ENCODE measurements around the gene COLEC11. TPM values are rescaled to one million over a fixed set of nuclear protein-coding genes. Genes with fewer than 3 reads are reported as not detected.

COLEC11 gene
- total and polyA plus RNA-seq, 2 of the 13 experiments (the other 11 are each of a cell fraction or from before 2014, with no cell fraction given), result 1.5 to 3.0 TPM

DNA sequence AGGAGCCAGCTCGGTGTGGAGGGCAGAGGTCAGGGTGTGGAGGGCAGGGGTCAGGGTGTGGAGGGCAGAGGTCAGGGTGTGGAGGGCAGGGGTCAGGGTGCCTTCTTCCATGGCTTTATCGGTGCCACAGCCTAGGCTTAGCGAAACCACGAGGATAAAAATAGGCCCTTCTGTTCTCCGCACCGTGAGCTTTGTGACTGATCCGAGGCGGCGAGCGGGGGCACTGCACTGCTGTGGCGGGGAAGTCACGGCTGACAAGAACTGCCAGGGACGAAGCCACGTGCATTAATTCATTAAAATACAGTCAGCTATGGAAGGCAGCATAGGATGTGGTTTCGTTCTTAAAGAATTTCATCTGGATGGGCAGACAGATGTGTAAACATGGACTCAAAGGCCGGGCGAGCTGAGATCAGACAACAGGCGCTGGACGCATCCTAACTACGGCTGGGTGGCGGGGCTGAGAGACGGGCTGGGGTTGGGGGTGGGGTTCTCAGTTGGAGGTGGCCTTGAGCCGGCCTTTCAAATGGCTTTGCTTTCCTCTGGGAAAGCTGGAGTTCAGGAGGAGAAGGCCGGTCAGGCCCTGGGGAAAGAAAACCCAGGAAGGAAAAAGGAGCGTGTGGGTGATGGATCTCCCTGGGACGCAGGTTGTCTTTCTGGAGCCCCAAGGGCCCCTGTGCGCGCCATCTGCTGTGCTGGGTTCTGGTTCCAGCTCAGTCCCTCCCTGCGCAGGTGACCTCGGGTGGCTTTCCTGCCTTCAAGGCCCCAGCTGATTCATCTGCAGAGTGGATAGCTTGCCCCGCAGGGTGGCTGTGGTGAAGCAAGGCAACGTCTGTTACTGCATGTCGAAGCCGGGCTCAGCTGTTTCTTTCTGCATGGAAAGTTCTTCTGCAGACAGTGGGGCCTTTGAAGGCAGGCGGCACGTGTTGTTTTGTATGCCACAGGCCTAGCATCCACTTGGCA, 62.1 kb downstream of the COLEC11 start (continued):
- TF ChIP-seq, protein P1, sequence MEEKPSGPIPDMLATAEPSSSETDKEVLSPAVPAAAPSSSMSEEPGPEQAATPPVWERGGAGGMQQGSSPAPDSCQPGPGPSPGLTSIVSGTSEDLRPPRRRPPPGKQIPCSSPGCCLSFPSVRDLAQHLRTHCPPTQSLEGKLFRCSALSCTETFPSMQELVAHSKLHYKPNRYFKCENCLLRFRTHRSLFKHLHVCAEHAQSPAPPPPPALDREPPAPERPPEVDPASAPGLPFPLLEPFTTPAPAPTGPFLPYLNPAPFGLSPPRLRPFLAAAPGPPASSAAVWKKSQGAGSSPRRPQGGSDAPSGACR (CRISPR knock-in tag; IDR thresholded peaks at IDR 0.05), result peak; percentile 82
- TF ChIP-seq ELF4 (CRISPR knock-in tag; IDR thresholded peaks at IDR 0.05; ENCODE audit: borderline replicate concordance) (no peak), CBX2 (IDR thresholded peaks at IDR 0.05; ENCODE audit: low read depth, low read length) (no peak), CBX2 (CRISPR knock-in tag; IDR thresholded peaks at IDR 0.05; ENCODE audit: low read depth) (no peak), ARID2 (CRISPR knock-in tag; IDR thresholded peaks at IDR 0.05; ENCODE audit: borderline replicate concordance) (no peak; the same call in 1 of the 2 replicates), ZNF749 (CRISPR knock-in tag; IDR thresholded peaks at IDR 0.05; ENCODE audit: borderline replicate concordance) (no peak; the same call in 1 of the 2 replicates), ZNF510 (CRISPR knock-in tag; IDR thresholded peaks at IDR 0.05; ENCODE audit: low read depth) (0 out of 2 replicates have a peak, but pooled peaks have one; percentile 32), CCAR2 (optimal IDR thresholded peaks at IDR 0.05; ENCODE audit: low read depth, low read length) (no peak), CCDC6 (CRISPR knock-in tag; IDR thresholded peaks at IDR 0.05) (peak; percentile 75), ZNF350 (CRISPR knock-in tag; IDR thresholded peaks at IDR 0.05; ENCODE audit: borderline replicate concordance, low read depth) (no peak), ZMYM4 (CRISPR knock-in tag; IDR thresholded peaks at IDR 0.05) (peak; percentile 43; the same call in 1 of the 2 replicates), TSC22D2 (CRISPR knock-in tag; IDR thresholded peaks at IDR 0.05; ENCODE audit: borderline replicate concordance) (no peak), SMARCC2 (IDR thresholded peaks at IDR 0.05) (no peak), ZNF17 (CRISPR knock-in tag; IDR thresholded peaks at IDR 0.05) (no peak)
- TF ChIP-seq, protein P2, sequence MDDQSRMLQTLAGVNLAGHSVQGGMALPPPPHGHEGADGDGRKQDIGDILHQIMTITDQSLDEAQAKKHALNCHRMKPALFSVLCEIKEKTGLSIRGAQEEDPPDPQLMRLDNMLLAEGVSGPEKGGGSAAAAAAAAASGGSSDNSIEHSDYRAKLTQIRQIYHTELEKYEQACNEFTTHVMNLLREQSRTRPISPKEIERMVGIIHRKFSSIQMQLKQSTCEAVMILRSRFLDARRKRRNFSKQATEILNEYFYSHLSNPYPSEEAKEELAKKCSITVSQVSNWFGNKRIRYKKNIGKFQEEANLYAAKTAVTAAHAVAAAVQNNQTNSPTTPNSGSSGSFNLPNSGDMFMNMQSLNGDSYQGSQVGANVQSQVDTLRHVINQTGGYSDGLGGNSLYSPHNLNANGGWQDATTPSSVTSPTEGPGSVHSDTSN (CRISPR knock-in tag; IDR thresholded peaks at IDR 0.05; ENCODE audit: borderline replicate concordance), result no peak
- TF ChIP-seq, protein P3, sequence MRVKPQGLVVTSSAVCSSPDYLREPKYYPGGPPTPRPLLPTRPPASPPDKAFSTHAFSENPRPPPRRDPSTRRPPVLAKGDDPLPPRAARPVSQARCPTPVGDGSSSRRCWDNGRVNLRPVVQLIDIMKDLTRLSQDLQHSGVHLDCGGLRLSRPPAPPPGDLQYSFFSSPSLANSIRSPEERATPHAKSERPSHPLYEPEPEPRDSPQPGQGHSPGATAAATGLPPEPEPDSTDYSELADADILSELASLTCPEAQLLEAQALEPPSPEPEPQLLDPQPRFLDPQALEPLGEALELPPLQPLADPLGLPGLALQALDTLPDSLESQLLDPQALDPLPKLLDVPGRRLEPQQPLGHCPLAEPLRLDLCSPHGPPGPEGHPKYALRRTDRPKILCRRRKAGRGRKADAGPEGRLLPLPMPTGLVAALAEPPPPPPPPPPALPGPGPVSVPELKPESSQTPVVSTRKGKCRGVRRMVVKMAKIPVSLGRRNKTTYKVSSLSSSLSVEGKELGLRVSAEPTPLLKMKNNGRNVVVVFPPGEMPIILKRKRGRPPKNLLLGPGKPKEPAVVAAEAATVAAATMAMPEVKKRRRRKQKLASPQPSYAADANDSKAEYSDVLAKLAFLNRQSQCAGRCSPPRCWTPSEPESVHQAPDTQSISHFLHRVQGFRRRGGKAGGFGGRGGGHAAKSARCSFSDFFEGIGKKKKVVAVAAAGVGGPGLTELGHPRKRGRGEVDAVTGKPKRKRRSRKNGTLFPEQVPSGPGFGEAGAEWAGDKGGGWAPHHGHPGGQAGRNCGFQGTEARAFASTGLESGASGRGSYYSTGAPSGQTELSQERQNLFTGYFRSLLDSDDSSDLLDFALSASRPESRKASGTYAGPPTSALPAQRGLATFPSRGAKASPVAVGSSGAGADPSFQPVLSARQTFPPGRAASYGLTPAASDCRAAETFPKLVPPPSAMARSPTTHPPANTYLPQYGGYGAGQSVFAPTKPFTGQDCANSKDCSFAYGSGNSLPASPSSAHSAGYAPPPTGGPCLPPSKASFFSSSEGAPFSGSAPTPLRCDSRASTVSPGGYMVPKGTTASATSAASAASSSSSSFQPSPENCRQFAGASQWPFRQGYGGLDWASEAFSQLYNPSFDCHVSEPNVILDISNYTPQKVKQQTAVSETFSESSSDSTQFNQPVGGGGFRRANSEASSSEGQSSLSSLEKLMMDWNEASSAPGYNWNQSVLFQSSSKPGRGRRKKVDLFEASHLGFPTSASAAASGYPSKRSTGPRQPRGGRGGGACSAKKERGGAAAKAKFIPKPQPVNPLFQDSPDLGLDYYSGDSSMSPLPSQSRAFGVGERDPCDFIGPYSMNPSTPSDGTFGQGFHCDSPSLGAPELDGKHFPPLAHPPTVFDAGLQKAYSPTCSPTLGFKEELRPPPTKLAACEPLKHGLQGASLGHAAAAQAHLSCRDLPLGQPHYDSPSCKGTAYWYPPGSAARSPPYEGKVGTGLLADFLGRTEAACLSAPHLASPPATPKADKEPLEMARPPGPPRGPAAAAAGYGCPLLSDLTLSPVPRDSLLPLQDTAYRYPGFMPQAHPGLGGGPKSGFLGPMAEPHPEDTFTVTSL (CRISPR knock-in tag; IDR thresholded peaks at IDR 0.05; ENCODE audit: borderline replicate concordance), result no peak
- TF ChIP-seq, protein P4, sequence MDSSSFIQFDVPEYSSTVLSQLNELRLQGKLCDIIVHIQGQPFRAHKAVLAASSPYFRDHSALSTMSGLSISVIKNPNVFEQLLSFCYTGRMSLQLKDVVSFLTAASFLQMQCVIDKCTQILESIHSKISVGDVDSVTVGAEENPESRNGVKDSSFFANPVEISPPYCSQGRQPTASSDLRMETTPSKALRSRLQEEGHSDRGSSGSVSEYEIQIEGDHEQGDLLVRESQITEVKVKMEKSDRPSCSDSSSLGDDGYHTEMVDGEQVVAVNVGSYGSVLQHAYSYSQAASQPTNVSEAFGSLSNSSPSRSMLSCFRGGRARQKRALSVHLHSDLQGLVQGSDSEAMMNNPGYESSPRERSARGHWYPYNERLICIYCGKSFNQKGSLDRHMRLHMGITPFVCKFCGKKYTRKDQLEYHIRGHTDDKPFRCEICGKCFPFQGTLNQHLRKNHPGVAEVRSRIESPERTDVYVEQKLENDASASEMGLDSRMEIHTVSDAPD (CRISPR knock-in tag; IDR thresholded peaks at IDR 0.05), result no peak
